Trophoblast cell (in vitro differentiated cells and primary cell): ENCODE results near the gene C1QTNF9B.
"Not testable (repeated sequence)": the region's sequence is repeated elsewhere in the genome, so short reads cannot be mapped to it uniquely, and the experiment has no call there.

Experiments
- DNase-seq, 2 donors: peaks; one replicate each; pipeline ENCODE4 v3.0.0-alpha.2; 2016
- H2AFZ ChIP-seq: 2 replicates; pipeline ENCODE4 v1.6.1; 2013; ENCODE audit warnings: low read length, moderate library complexity, mild to moderate bottlenecking; ENCODE audit not compliant: insufficient read depth, poor library complexity
- H2AK5ac ChIP-seq: 2 replicates; pipeline ENCODE4 v1.6.1; 2013; ENCODE audit warnings: mild to moderate bottlenecking, low read length
- H2BK120ac ChIP-seq: 2 replicates; pipeline ENCODE4 v1.6.1; 2013; ENCODE audit warnings: low read length, mild to moderate bottlenecking, moderate library complexity; ENCODE audit not compliant: insufficient read depth, poor library complexity
- H2BK12ac ChIP-seq: 2 replicates; pipeline ENCODE4 v1.6.1; 2013; ENCODE audit warnings: mild to moderate bottlenecking, low read length, moderate library complexity
- H2BK5ac ChIP-seq: 2 replicates; pipeline ENCODE4 v1.6.1; 2013; ENCODE audit warnings: low read length, low read depth, moderate library complexity, mild to moderate bottlenecking; ENCODE audit not compliant: poor library complexity
- H3K14ac ChIP-seq: 2 replicates; pipeline ENCODE4 v1.6.1; 2013; ENCODE audit warnings: mild to moderate bottlenecking, low read length
- H3K18ac ChIP-seq: 2 replicates; pipeline ENCODE4 v1.6.1; 2013; ENCODE audit warnings: mild to moderate bottlenecking, low read length
- H3K23ac ChIP-seq: 2 replicates; pipeline ENCODE4 v1.6.1; 2013; ENCODE audit warnings: low read length
- H3K27ac ChIP-seq: 2 replicates; pipeline ENCODE4 v1.5.1; 2013; ENCODE audit warnings: low read depth, mild to moderate bottlenecking, inconsistent platforms, low read length, moderate library complexity
- H3K27me3 ChIP-seq: 2 replicates; pipeline ENCODE4 v1.6.1; 2013; ENCODE audit warnings: inconsistent platforms, mild to moderate bottlenecking, low read length, moderate library complexity; ENCODE audit not compliant: insufficient read depth
- H3K36me3 ChIP-seq, 2 experiments: 1 replicate in 1 of 2; 2 replicates in 1 of 2; pipeline ENCODE4 v1.6.1; 2013; ENCODE audit warnings: low read length in 2 of 2, mild to moderate bottlenecking in 2 of 2, moderate library complexity in 1 of 2; ENCODE audit not compliant: insufficient read depth in 2 of 2, control insufficient read depth in 1 of 2
- H3K4ac ChIP-seq: 2 replicates; pipeline ENCODE4 v1.6.1; 2013; ENCODE audit warnings: low read depth, mild to moderate bottlenecking, low read length, moderate library complexity
- H3K4me1 ChIP-seq, 2 experiments: 1 replicate in 1 of 2; 2 replicates in 1 of 2; pipeline ENCODE4 v1.6.1; 2013; ENCODE audit warnings: low read length in 2 of 2, mild to moderate bottlenecking in 2 of 2, moderate library complexity in 1 of 2; ENCODE audit not compliant: insufficient read depth in 2 of 2, control insufficient read depth in 1 of 2
- H3K4me2 ChIP-seq: 2 replicates; pipeline ENCODE4 v1.6.1; 2013; ENCODE audit warnings: inconsistent platforms, mild to moderate bottlenecking, low read length, moderate library complexity
- H3K4me3 ChIP-seq: 2 replicates; pipeline ENCODE4 v1.5.1; 2013; ENCODE audit warnings: mild to moderate bottlenecking, low read depth, low read length, inconsistent platforms
- H3K79me1 ChIP-seq: one replicate; pipeline ENCODE4 v1.6.1; 2013; ENCODE audit warnings: low read length
- H3K79me2 ChIP-seq: 2 replicates; pipeline ENCODE4 v1.6.1; 2013; ENCODE audit warnings: low read length, mild to moderate bottlenecking; ENCODE audit not compliant: control insufficient read depth, insufficient read depth, poor library complexity
- H3K9ac ChIP-seq: 2 replicates; pipeline ENCODE4 v1.6.1; 2013; ENCODE audit warnings: mild to moderate bottlenecking, low read length
- H3K9me3 ChIP-seq: 2 replicates; pipeline ENCODE4 v1.6.1; 2013; ENCODE audit warnings: low read depth, mild to moderate bottlenecking, control low read depth, inconsistent platforms, low read length; ENCODE audit not compliant: insufficient read depth
- H4K12ac ChIP-seq: 2 replicates; pipeline ENCODE4 v1.6.1; 2013; ENCODE audit warnings: low read depth, mild to moderate bottlenecking, low read length, moderate library complexity
- H4K8ac ChIP-seq: 2 replicates; pipeline ENCODE4 v1.6.1; 2013; ENCODE audit warnings: low read depth, mild to moderate bottlenecking, low read length, moderate library complexity
- H4K91ac ChIP-seq: one replicate; pipeline ENCODE4 v1.6.1; 2013; ENCODE audit warnings: low read depth, mild to moderate bottlenecking, low read length, moderate library complexity
- WGBS: extraction: QIAGEN DNeasy Blood & Tissue Kit; methylation state at CpG from one replicate; pipeline ENCODE4 v1.1.7; 2013; ENCODE audit warnings: missing lambda C conversion rate; ENCODE audit not compliant: insufficient read length, insufficient coverage; ENCODE audit errors: extremely low coverage; 5-methylcytosine and 5-hydroxymethylcytosine counted together

C1QTNF9B gene

DNA sequence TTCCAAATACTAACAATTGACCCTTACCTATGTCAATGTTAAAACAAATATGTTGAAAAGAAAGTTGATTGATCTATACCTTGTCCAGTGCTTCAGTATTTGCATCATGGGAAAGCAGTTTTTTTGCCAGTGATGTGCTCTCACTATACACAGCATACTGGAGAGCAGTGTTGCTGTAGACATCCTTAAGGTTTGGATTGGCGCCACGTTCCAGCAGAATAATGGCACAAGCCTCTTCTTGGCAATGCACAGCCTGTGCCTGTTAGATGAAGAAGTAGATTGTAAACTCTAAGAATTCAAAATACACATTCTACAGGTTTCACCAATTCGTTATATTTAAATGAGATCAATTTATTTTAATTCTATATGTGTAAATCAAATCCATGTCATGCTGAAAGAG is 43.9 kb upstream of the C1QTNF9B start:
- H3K4me1 ChIP-seq, result no peaks in the 10 kb centered on the region
- no peak overlapping the region for H4K91ac ChIP-seq
- no peak overlapping the region for H3K4ac ChIP-seq
- H3K27ac ChIP-seq, result no peak overlapping the region
- H3K23ac ChIP-seq, result no peak overlapping the region
- no peak overlapping the region for H2AFZ ChIP-seq
- no CpG with 5 or more reads among the region's 3 CpGs for WGBS
- no peak overlapping the region for H3K4me2 ChIP-seq
- H3K18ac ChIP-seq, result no peak overlapping the region
- H3K9me3 ChIP-seq, result no peaks in the 10 kb centered on the region
- H3K27me3 ChIP-seq, result no peaks in the 10 kb centered on the region
- no peak overlapping the region for H4K8ac ChIP-seq
- H2BK5ac ChIP-seq, result no peak overlapping the region
- no peak overlapping the region for H2BK120ac ChIP-seq
- H2BK12ac ChIP-seq, result no peak overlapping the region
- DNase-seq, result no peak
- H3K14ac ChIP-seq, result no peak overlapping the region
- H3K9ac ChIP-seq, result no peak overlapping the region
- no peak overlapping the region for H2AK5ac ChIP-seq
- no peaks in the 10 kb centered on the region for H3K36me3 ChIP-seq
- H3K79me2 ChIP-seq, result no peaks in the 10 kb centered on the region
- H3K4me3 ChIP-seq, result no peak overlapping the region
- H3K79me1 ChIP-seq, result no peaks in the 10 kb centered on the region
- no peak overlapping the region for H4K12ac ChIP-seq

DNA sequence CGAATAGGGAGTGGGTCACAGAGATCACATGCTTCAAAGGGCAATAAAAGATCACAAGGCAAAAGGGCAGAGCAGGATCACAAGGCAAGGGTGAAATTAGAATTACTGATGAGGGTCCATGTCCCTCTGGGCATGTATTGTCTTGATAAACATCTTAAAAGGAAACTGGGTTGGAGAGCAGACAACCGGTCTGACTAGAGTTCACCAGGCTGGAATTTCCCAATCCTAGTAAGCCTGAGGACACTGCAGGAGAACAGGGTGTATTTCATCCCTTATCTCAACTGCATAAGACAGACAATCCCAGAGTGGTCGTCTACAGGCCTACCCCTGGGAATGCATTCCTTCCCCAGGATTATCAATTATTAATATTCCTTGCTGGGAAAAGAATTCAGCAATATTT is 42.4 kb upstream of the C1QTNF9B start:
- not testable (repeated sequence) for H3K4ac ChIP-seq, H2BK12ac ChIP-seq, H3K14ac ChIP-seq, H3K4me2 ChIP-seq, H3K27ac ChIP-seq, H2AK5ac ChIP-seq, H4K8ac ChIP-seq, H3K27me3 ChIP-seq, H3K9me3 ChIP-seq, H3K36me3 ChIP-seq, H4K12ac ChIP-seq, H3K23ac ChIP-seq, H3K4me3 ChIP-seq, H4K91ac ChIP-seq, H2BK5ac ChIP-seq, H2BK120ac ChIP-seq, H3K9ac ChIP-seq, H3K18ac ChIP-seq, H3K79me2 ChIP-seq, H2AFZ ChIP-seq, H3K4me1 ChIP-seq, H3K79me1 ChIP-seq
- WGBS, result no CpG with 5 or more reads among the region's 3 CpGs
- DNase-seq, result peak; percentile 57 to 69

DNA sequence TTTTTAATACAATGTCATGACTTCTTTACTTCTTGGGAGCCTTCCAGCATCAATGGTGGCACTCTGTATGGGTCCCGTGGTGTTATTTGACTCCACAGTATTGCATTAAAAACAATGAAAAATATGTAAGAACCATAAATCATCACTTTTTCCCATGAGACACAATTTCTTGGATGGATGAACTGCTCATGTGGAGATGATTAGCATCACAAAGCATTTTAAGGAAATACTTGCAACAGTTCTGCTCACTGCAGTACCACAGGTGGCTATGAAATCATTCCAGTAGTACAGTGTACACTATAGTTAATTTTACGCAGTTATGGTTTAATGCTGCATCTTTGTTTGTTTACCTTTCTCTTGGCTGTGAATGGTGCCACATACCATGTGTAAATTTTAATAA is 37.2 kb upstream of the C1QTNF9B start:
- no peak overlapping the region for H3K9ac ChIP-seq
- H4K8ac ChIP-seq, result no peak overlapping the region
- no peak overlapping the region for H3K14ac ChIP-seq
- H3K4me3 ChIP-seq, result no peak overlapping the region
- H4K91ac ChIP-seq, result no peak overlapping the region
- no peak overlapping the region for H2AK5ac ChIP-seq
- H3K9me3 ChIP-seq, result no peaks in the 10 kb centered on the region
- H4K12ac ChIP-seq, result no peak overlapping the region
- H2AFZ ChIP-seq, result no peak overlapping the region
- no peak overlapping the region for H2BK120ac ChIP-seq
- no peaks in the 10 kb centered on the region for H3K79me1 ChIP-seq
- H3K4me2 ChIP-seq, result no peak overlapping the region
- no peaks in the 10 kb centered on the region for H3K36me3 ChIP-seq
- no peaks in the 10 kb centered on the region for H3K27me3 ChIP-seq
- no peak overlapping the region for H2BK5ac ChIP-seq
- no peaks in the 10 kb centered on the region for H3K4me1 ChIP-seq
- H3K4ac ChIP-seq, result no peak overlapping the region
- no peak overlapping the region for H3K27ac ChIP-seq
- no peaks in the 10 kb centered on the region for H3K79me2 ChIP-seq
- no peak overlapping the region for H3K23ac ChIP-seq
- no peak overlapping the region for H3K18ac ChIP-seq
- no peak for DNase-seq
- no CpG with 5 or more reads among the region's 2 CpGs for WGBS
- H2BK12ac ChIP-seq, result no peak overlapping the region

DNA sequence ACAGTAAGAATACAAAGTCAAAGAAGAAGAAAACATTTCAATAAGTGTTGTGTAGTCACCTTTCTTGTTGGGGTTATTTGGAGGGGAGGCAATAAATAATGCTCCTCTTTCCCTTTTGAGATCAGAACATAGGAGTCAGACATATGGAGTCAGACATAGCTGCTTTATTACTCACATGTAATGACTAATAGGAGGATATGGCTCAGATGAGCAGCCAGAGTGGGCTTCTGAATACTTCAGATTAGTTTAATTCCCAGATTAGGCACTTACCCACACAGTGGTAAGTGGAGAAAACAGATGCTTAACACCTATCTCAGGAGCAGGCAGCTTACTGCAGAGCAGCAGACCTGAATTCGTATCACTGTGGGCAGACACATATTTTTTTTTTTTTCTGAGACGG is 31.7 kb upstream of the C1QTNF9B start:
- Histone ChIP-seq H3K4me1 (no peaks in the 10 kb centered on the region), H2AFZ (no peak overlapping the region), H2BK5ac (no peak overlapping the region), H3K4me2 (no peak overlapping the region), H3K79me1 (no peaks in the 10 kb centered on the region), H3K14ac (no peak overlapping the region), H3K9ac (no peak overlapping the region), H3K27me3 (no peaks in the 10 kb centered on the region), H3K27ac (no peak overlapping the region), H3K23ac (no peak overlapping the region), H3K79me2 (no peaks in the 10 kb centered on the region), H2AK5ac (no peak overlapping the region), H3K9me3 (no peaks in the 10 kb centered on the region), H3K4me3 (no peak overlapping the region), H2BK12ac (no peak overlapping the region), H3K18ac (no peak overlapping the region), H4K91ac (no peak overlapping the region), H4K8ac (no peak overlapping the region), H2BK120ac (no peak overlapping the region), H3K4ac (no peak overlapping the region), H4K12ac (no peak overlapping the region), H3K36me3 (no peaks in the 10 kb centered on the region)
- DNase-seq, result peak; percentile 17 to 59
- no CpG with 5 or more reads among the region's 2 CpGs for whole genome bisulfite sequencing
